ENCODE data around the gene HPCAL1.
"Not testable (repeated sequence)": the region's sequence is repeated elsewhere in the genome, so short reads cannot be mapped to it uniquely, and the experiment has no call there.

Gene HPCAL1

GRCh38 chr2:10285556-10286198 is 17.0 kb upstream of the HPCAL1 start:
- DNase-seq, result no peak

DNA sequence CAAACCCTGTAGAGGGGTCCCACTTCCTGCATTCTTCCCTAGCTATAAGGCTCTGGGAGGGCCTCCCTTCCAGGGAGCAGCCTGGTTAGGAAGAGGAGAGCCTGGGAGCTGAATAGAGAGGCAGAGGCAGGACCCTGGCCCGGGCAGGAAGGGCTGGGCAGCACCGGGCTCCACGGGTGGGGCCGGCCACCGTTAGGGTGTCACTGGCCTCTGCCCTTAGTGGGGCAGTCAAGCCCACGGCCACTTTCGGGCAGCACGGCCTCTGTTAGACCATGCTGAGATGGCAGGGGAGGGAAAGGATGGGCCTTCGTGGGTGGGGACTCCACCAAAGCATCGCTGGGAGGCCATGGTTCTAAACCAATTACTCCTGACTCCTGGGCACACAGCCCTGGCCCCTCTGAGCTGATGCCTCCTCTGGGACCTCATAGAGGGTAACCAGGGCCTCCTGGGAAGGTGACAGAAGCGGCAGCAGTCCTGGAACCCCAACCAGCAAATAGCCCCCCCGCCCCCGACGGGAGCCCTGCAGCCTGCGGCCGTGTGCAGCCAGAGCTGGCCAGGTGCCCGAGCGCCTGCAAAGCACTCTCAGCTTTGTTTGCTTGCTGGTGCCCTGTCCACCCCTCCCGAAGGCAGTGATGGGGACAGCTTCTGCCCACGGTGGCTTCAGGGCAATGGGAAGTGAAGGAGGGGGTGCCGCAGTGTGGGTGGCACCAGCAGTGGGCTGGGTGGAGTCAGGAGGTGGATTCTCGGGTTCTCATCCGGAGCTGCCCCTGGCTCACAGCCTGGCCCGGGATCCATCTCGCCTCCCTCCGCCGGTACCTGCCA is 16.3 kb upstream of the HPCAL1 start:
- DNase-seq, result no peak

DNA sequence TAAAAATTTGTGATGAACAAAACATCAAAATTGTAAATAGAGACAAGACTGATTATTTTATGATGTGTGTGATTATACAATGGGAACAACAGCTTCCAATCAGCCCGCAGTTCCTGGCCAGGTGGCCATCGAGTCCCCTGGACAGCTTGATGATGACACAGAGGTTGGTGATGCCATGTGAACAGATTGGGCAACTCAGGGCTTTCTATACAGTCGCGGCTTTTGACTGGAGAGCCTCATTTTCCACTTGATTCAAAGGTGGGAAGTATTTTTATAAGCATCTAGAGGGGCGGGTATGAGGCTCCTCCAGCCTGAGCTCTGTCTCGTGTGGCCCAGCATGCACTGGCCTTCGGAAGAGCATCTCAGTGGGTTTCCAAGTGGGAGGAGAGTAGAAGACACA is 14.9 kb upstream of the HPCAL1 start:
- DNase-seq, result no peak

DNA sequence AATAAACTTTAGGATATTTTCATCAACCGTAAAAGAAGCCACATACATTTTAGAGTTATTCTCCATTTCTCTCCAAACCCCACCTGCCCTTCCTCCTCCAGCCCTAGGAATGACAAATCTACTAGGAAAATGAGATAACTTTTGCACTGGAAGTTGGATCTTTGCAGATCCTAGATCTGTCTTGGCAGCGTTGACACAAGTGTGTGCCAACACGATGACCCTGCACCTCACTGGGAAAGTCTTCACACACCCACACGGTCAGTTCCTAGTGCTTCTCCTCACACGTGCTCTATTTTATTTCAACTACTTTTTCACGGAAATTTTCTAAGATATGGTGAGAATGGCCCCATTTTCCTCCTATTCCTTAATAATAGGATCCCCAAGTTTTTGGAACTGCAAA is 14.1 kb upstream of the HPCAL1 start:
- no peak for DNase-seq

GRCh38 chr2:10289352-10289751 is 13.4 kb upstream of the HPCAL1 start:
- no peak for DNase-seq

GRCh38 chr2:10289891-10290290 is 12.8 kb upstream of the HPCAL1 start:
- DNase-seq, result no peak

GRCh38 chr2:10291376-10291775 is 11.3 kb upstream of the HPCAL1 start:
- DNase-seq, result not testable (repeated sequence)

DNA sequence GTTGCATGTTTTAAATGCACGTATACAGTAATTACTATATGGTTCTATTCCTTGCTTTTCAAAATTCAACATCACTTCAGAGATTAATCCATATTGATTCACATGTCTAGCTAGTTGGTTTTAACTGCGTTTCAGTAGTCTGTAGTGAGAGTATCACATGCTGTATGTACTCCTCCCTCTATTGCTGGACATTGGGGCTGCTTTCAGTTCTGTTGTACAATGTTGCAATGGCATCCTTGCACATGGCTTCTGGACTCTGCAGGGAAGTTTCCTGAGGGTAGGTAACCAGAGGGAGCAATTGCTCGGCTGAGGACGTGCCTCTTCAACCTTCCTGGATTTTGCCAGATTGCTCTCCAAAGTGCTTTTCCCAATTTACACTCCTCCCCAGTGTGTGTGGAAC is 10.7 kb upstream of the HPCAL1 start:
- DNase-seq, result no peak

DNA sequence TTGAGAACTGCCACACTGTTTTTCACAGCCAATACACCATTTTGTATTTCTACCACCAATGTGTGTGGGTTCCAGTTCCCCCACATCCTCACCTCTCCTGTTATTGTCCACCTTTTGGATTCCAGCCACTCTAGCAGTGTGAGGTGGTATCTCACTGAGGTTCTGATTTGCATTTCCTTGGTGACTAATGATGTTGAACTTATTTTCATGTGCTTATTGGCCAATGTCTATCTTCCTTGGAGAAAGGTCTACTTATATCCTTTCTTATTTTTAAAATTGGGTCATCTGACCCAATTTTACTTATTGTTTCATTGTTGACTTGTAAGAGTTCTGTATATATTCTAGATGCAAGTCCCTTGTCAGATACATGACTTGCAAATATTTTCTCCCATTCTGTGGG is 9.1 kb upstream of the HPCAL1 start:
- no peak for DNase-seq

- no peak for DNase-seq
Observed at GRCh38 chr2:10294077-10294476, 8.6 kb upstream of the HPCAL1 start.

DNA sequence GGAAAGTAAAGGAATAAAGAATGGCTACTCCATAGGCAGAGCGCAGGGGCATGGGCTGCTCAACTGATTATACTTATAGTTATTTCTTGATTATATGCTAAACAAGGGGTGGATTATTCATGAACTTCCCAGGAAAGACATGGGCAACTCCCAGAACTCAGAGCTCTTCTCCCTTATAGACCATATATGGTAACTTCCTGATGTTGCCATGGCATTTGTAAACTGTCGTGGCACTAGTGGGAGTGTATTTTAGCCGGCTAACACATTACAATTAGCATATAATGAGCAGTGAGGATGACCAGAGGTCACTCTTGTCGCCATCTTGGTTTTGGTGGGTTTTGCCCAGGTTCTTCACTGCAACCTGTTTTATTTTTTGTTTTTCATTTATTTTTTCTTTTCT is 7.1 kb upstream of the HPCAL1 start:
- DNase-seq, result not testable (repeated sequence)

- DNase-seq, result no peak
Observed at GRCh38 chr2:10296142-10296541, 6.6 kb upstream of the HPCAL1 start.

- no peak for DNase-seq
Observed at GRCh38 chr2:10297191-10297830, 5.4 kb upstream of the HPCAL1 start.

- no peak for DNase-seq
Observed at GRCh38 chr2:10297959-10298531, 4.7 kb upstream of the HPCAL1 start.

GRCh38 chr2:10298777-10299176 is 3.9 kb upstream of the HPCAL1 start:
- DNase-seq, result not testable (repeated sequence)

DNA sequence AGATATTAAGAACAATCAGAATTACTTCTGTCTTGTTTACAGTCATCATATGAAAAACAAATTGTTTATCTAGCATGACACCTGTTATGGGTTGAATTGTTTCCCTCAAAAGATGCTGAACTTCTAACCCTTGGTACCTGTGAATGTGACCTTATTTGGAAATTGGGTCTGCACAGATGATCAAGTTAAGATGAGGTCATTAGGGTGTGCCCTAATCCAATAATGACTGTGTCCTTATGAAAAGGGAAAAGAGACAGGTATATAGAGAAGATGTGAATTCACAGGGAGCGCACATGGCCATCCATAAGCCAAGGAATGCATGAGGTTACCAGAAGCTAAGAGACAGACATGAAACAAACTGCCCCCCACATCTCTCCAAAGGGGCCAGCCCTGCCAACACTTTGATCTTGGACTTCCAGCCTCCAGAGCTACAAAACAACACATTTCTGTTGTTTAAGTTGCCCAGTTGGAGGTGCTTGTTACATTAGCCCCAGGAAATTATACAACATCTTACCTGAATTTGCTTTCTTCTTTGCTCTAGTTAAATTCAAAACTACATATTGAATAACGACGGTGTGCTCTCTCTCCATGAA is 2.3 kb upstream of the HPCAL1 start:
- no peak for DNase-seq

DNA sequence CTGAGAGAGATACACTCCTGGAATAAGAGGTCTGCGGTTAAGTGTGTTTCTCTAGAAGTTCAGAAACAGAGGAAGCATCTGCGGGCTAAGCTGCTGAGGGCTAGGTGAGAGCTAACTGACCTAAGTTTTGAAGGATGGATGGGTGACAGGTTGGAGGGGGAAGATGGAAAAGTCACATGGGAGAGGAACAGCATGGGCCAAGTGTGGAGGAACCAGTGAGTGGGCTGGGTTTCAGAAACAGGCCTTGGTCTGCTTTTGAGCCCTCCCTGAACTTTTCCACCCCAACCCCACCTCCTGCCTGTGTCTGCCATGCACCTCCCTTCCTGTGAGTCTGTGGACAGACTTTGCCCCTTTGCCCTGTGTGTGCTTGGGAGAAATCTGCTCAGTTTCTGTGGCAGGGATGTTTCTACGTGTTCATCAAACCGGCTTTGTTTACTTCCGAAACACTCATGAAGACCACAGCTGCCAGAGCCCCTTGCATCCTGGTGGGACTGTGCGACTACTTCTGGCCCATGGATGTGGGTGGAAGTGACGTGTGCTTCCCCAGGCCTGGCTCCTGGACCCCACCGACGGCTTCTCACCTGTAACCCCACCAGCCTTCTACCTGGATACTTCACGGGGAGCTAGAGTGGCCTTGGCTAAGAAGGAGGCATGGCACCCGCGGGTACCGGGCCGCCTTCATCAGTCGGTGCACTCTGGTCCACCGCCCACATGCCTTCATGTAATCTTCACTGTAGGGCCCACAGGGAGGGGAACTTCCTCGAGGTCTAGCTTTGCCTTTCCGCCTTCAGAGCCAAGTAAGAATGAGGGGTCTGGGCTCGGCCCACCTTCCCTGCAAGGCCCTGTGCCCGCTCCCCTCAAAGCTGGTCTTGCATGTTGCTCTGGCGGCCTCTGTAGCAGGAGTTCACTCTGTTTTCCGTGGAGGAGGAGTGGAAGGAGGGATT is 1.4 kb upstream of the HPCAL1 start:
- no peak for DNase-seq

GRCh38 chr2:10301941-10302478 is 694 bp upstream of the HPCAL1 start:
- no peak for DNase-seq

DNA sequence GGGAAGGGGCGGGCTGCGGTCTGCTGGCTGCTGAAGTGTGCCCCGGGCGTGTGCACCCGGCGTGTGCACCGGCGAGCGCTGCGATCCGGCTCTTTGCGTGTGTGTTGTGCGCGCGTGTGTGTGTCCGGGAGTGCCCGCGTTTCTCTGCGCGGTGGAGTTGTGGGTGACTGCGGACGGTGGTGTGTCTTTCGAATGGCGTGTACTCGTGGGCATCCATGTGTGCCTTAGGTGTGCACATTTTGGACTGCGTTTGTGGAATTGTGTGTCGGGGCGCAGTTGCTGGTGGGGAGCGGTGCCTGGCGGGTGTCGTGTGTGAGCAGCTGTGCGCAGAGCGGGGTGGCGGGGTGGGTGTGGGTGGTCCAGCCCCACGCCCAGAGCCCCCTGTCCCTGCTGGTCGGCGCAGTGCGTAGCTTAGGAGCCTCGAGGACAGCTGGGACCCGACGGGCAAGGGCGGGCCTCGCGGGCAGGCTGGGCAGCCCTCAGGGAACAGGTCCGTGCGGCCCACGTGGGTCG is 533 bp downstream of the HPCAL1 start:
- DNase-seq, result no peak

DNA sequence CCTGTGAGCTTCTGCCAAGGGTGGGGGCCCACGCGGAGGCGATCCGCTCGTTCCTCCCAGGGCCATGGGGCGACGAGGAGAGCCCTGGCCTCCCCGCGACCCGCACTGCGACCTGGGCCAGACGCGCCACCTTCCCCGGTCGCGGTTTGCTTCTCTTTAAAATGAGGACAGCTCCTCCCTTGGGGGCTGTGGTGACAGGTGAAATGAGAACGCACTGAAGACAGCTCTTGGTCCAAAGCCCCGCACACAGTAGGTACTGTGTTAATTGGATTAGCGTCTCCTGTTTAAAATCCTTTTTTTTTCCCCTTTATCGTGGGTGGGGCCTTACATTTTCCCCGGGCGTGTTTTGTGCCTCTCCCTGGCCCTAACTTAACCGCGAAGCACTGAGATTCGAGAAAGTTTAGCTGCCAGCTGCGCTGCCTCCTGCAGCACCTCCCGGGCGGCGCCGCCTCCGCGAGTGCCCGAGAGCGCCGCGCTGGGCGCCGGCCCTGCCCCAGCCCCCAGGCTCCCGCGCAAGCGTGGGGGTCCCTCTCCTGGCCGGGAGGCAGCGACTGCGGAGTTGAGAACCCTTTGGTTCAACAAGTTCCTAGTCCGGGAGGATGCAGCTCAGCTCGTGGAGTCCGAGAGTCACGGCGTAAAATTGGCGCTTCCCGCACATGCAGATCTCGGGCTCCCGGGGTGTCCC is 1.1 kb downstream of the HPCAL1 start:
- DNase-seq, result no peak
